Sigmoid colon (tissue), 7 donors: ENCODE data around the gene TWF2. TPM values are rescaled to one million over a fixed set of nuclear protein-coding genes. Genes with fewer than 3 reads are reported as not detected.

Source experiments
- DNase-seq: peaks from one replicate; pipeline ENCODE4 v3.0.0-alpha.2; 2019
- H3K27ac ChIP-seq, 4 donors: fragments of 200-600 bp; sonication (generic); one replicate each; pipeline ENCODE4 v1.5.1; 2016 to 2019; ENCODE audit warnings: mild to moderate bottlenecking in 1 of 4
- H3K27me3 ChIP-seq, 3 donors: fragments of 200-600 bp; sonication (generic); one replicate each; pipeline ENCODE4 v1.5.1; 2019; ENCODE audit warnings: mild to moderate bottlenecking in 1 of 3
- H3K36me3 ChIP-seq, 4 donors: fragments of 200-600 bp; sonication (generic); one replicate each; pipeline ENCODE4 v1.5.1; 2016 to 2019
- H3K4me1 ChIP-seq, 4 donors: fragments of 200-600 bp; sonication (generic); one replicate each; pipeline ENCODE4 v1.5.1; 2017 to 2019
- H3K4me3 ChIP-seq, 4 donors: fragments of 200-600 bp; sonication (generic); one replicate each; pipeline ENCODE4 v1.5.1; 2017 to 2019; ENCODE audit warnings: mild to moderate bottlenecking in 2 of 4, moderate library complexity in 1 of 4
- H3K9me3 ChIP-seq, 4 donors: fragments of 200-600 bp in 3 of 4; sonication (generic) in 3 of 4; one replicate each; pipeline versions ENCODE4 v1.5.1 to v1.6.1; 2013 to 2019
- CTCF ChIP-seq, 4 experiments: fragments of 450-650 bp in 3 of 4; fragments of 200-600 bp in 1 of 4; IDR thresholded peaks; one replicate each; pipeline ENCODE4 v1.5.1; 2016 to 2019; ENCODE audit warnings: antibody characterized with exemption in 4 of 4, mild to moderate bottlenecking in 3 of 4, moderate library complexity in 2 of 4
- EP300 ChIP-seq, 4 donors: sonication (generic); formaldehyde crosslinking; IDR thresholded peaks; one replicate each; pipeline ENCODE4 v1.6.1; 2017; ENCODE audit warnings: antibody characterized with exemption in 4 of 4
- POLR2A ChIP-seq, 2 donors: fragments of 450-650 bp; IDR thresholded peaks; one replicate each; pipeline ENCODE4 v1.6.1; 2016; ENCODE audit warnings: antibody characterized with exemption in 2 of 2, mild to moderate bottlenecking in 2 of 2, moderate library complexity in 2 of 2
- POLR2AphosphoS5 ChIP-seq, 4 donors: sonication (generic); formaldehyde crosslinking; IDR thresholded peaks; one replicate each; pipeline ENCODE4 v1.6.1; 2017; ENCODE audit warnings: antibody characterized with exemption in 4 of 4
- WGBS, 2 donors: extraction: QIAGEN DNeasy Blood & Tissue Kit; methylation state at CpG; one replicate each; pipeline ENCODE4 v1.1.7; 2013; 5-methylcytosine and 5-hydroxymethylcytosine counted together
- intact Hi-C: fragments of 100-400 bp; cut with DNase I; formaldehyde crosslinking; loops from one replicate; pipeline ENCODE4 v1.15.1; 2023
- polyA plus RNA-seq, 3 donors: library from polyadenylated mRNA; stranded (reverse); fragments of 200-250 nt; gene quantifications; one replicate each; pipeline ENCODE4 v1.2.3, GENCODE V29; 2013
- total RNA-seq, 4 donors: library from RNA; depleted of rRNA; stranded (reverse); fragments of >200 nt; gene quantifications; one replicate each; pipeline ENCODE4 v1.1.0, GENCODE V29; 2016
- donor health status: healthy with polysubstance abuse.
- donor health status: Bipolar disorder and iron deficiency.
- donor health status: healthy.

TWF2 gene
- total and polyA plus RNA-seq, 7 donors = 40.4 to 79.3 (median 57.3) TPM

GRCh38 chr3:52228751-52229291, 10.1 kb downstream of the TWF2 start:
- Histone ChIP-seq H3K4me1 (peaks cover 0 to 22% (median 13%) of the 10 kb centered on the region in 4 donors), H3K36me3 (peaks cover 26 to 63% (median 38%) of the 10 kb centered on the region in 4 donors), H3K9me3 (no peaks in the 10 kb centered on the region), H3K4me3 (no peak overlapping the region), H3K27me3 (no peaks in the 10 kb centered on the region), H3K27ac (no peak overlapping the region)
- DNase-seq = no peak
- TF ChIP-seq POLR2A (IDR thresholded peaks at IDR 0.05) = no peak
- no peak for TF ChIP-seq EP300 (IDR thresholded peaks at IDR 0.05)
- TF ChIP-seq POLR2AphosphoS5 (IDR thresholded peaks at IDR 0.05) = no peak
- 93 to 95% methylated on average over 21 of the region's 21 CpGs for WGBS, 2 donors
- intact Hi-C loops = no loop called here

GRCh38 chr3:52228266-52228665, 10.7 kb downstream of the TWF2 start:
- intact Hi-C loops = no loop called here
- DNase-seq = no peak
- Histone ChIP-seq H3K36me3 (peaks cover 26 to 58% (median 38%) of the 10 kb centered on the region in 4 donors), H3K27me3 (no peaks in the 10 kb centered on the region), H3K4me3 (no peak overlapping the region), H3K27ac (no peak overlapping the region), H3K4me1 (peaks cover 0 to 18% (median 13%) of the 10 kb centered on the region in 4 donors), H3K9me3 (no peaks in the 10 kb centered on the region)
- 85 to 88% methylated on average over 10 of the region's 10 CpGs for WGBS, 2 donors
- no peak for TF ChIP-seq POLR2AphosphoS5 (IDR thresholded peaks at IDR 0.05)
- no peak for TF ChIP-seq EP300 (IDR thresholded peaks at IDR 0.05)
- TF ChIP-seq CTCF (IDR thresholded peaks at IDR 0.05) = no peak
- TF ChIP-seq POLR2A (IDR thresholded peaks at IDR 0.05) = no peak

- H3K27ac ChIP-seq = no peak overlapping the region
- H3K9me3 ChIP-seq = no peaks in the 10 kb centered on the region
- H3K27me3 ChIP-seq = no peaks in the 10 kb centered on the region
- WGBS, 2 donors = 88 to 90% methylated on average over 7 of the region's 7 CpGs
- intact Hi-C loops = no loop called here
- TF ChIP-seq POLR2A (IDR thresholded peaks at IDR 0.05) (no peak), POLR2AphosphoS5 (IDR thresholded peaks at IDR 0.05) (no peak), EP300 (IDR thresholded peaks at IDR 0.05) (no peak), CTCF (IDR thresholded peaks at IDR 0.05) (no peak)
- H3K4me1 ChIP-seq = peaks cover 0 to 13% (median 10%) of the 10 kb centered on the region in 4 donors
- no peak for DNase-seq
- H3K36me3 ChIP-seq = peaks cover 26 to 57% (median 38%) of the 10 kb centered on the region in 4 donors
- no peak overlapping the region for H3K4me3 ChIP-seq
Measured at GRCh38 chr3:52227766-52228165, 11.2 kb downstream of the TWF2 start.

GRCh38 chr3:52227117-52227516, 11.8 kb downstream of the TWF2 start:
- Histone ChIP-seq H3K4me3 (no peak overlapping the region), H3K27ac (no peak overlapping the region), H3K27me3 (no peaks in the 10 kb centered on the region), H3K9me3 (no peaks in the 10 kb centered on the region), H3K36me3 (peaks cover 26 to 50% (median 36%) of the 10 kb centered on the region in 4 donors), H3K4me1 (peaks cover 0 to 9% (median 6%) of the 10 kb centered on the region in 4 donors)
- 90 to 91% methylated on average over 4 of the region's 4 CpGs for WGBS, 2 donors
- intact Hi-C loops = no loop called here
- TF ChIP-seq POLR2A (IDR thresholded peaks at IDR 0.05) (no peak), EP300 (IDR thresholded peaks at IDR 0.05) (no peak), CTCF (IDR thresholded peaks at IDR 0.05) (no peak), POLR2AphosphoS5 (IDR thresholded peaks at IDR 0.05) (no peak)
- no peak for DNase-seq

- DNase-seq = no peak
- no peak overlapping the region for H3K4me3 ChIP-seq
- no peaks in the 10 kb centered on the region for H3K9me3 ChIP-seq
- H3K27me3 ChIP-seq = no peaks in the 10 kb centered on the region
- TF ChIP-seq CTCF (IDR thresholded peaks at IDR 0.05) (no peak), POLR2AphosphoS5 (IDR thresholded peaks at IDR 0.05) (no peak), POLR2A (IDR thresholded peaks at IDR 0.05) (no peak), EP300 (IDR thresholded peaks at IDR 0.05) (no peak)
- H3K4me1 ChIP-seq = peaks cover 0 to 1% (median 0%) of the 10 kb centered on the region in 4 donors
- H3K27ac ChIP-seq = no peak overlapping the region
- WGBS, 2 donors = 64 to 91% methylated on average over 5 of the region's 5 CpGs
- H3K36me3 ChIP-seq = peaks cover 26 to 43% (median 33%) of the 10 kb centered on the region in 4 donors
- intact Hi-C loops = no loop called here
Measured at GRCh38 chr3:52226229-52226817, 12.6 kb downstream of the TWF2 start.
